ENCODE results near the gene DGCR6L.
"Not testable (repeated sequence)": the region's sequence is repeated elsewhere in the genome, so short reads cannot be mapped to it uniquely, and the experiment has no call there.

The DGCR6L gene

DNA sequence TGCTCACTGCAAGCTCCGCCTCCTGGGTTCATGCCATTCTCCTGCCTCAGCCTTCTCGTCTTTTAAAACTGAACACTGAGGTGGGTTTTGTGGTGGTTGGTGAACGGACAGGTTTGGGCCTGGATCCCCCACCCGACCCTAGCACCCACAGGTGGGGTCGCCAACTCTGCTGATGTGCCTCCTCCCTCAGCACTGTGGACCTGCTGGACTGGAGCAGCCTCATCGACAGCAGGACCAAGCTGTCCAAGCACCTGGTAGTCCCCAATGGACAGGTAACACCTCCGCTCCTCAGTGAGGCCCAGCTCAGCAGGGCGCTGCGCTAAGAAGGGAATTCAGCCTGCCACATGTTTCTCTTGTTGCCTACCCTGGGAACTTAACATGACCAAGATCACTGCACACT is 15.2 kb downstream of the DGCR6L start:
- in situ Hi-C loops (cut with MboI; ENCODE audit: low sequenced_read_pairs, unreplicated experiment): no loop called here
- no peak for DNase-seq (ENCODE audit: low spot score)
- TF ChIP-seq, protein P1, sequence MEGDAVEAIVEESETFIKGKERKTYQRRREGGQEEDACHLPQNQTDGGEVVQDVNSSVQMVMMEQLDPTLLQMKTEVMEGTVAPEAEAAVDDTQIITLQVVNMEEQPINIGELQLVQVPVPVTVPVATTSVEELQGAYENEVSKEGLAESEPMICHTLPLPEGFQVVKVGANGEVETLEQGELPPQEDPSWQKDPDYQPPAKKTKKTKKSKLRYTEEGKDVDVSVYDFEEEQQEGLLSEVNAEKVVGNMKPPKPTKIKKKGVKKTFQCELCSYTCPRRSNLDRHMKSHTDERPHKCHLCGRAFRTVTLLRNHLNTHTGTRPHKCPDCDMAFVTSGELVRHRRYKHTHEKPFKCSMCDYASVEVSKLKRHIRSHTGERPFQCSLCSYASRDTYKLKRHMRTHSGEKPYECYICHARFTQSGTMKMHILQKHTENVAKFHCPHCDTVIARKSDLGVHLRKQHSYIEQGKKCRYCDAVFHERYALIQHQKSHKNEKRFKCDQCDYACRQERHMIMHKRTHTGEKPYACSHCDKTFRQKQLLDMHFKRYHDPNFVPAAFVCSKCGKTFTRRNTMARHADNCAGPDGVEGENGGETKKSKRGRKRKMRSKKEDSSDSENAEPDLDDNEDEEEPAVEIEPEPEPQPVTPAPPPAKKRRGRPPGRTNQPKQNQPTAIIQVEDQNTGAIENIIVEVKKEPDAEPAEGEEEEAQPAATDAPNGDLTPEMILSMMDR (IDR thresholded peaks at IDR 0.05; ENCODE audit: borderline replicate concordance, control extremely low read depth, extremely low read depth, insufficient read depth, missing control alignments): no peak

- DNase-seq (ENCODE audit: low spot score); in situ Hi-C loops (cut with MboI; ENCODE audit: low sequenced_read_pairs, unreplicated experiment): not testable (repeated sequence)
Observed at GRCh38 chr22:20303229-20303534, 16.7 kb downstream of the DGCR6L start.

- in situ Hi-C loops (cut with MboI; ENCODE audit: low sequenced_read_pairs, unreplicated experiment): no loop called here
- DNase-seq (ENCODE audit: low spot score): no peak
- TF ChIP-seq, protein P1 (IDR thresholded peaks at IDR 0.05; ENCODE audit: borderline replicate concordance, control extremely low read depth, extremely low read depth, insufficient read depth, missing control alignments): no peak
Observed at GRCh38 chr22:20302438-20303228, 17.2 kb downstream of the DGCR6L start.

DNA sequence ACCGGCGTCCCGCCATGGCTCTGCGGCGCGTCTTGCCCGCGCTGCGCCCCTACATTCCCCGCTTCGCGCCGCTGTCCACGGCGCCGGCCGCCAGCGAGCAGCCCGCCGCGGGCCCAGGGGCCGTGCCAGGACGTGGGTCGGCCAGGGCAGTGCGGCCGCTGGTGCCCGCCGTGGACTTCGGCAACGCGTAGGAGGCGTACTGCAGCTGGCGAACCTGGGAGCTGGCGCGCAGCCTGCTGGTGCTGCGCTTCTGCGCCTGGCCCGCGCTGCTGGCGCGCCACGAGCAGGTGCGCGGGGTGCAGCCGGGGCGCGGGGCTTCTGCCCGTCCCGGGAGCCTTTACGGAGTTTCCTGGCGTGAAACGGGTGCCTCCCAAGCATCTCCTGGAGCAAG is 20.1 kb downstream of the DGCR6L start:
- TF ChIP-seq, protein P1 (IDR thresholded peaks at IDR 0.05; ENCODE audit: borderline replicate concordance, control extremely low read depth, extremely low read depth, insufficient read depth, missing control alignments): no peak
- in situ Hi-C loops (cut with MboI; ENCODE audit: low sequenced_read_pairs, unreplicated experiment): loop anchor here (10.0 kb wide), 1 partner anchor 145 kb away; the partner anchor contains the start of gene CCDC188
- no peak for DNase-seq (ENCODE audit: low spot score)

- TF ChIP-seq, protein P1 (IDR thresholded peaks at IDR 0.05; ENCODE audit: borderline replicate concordance, control extremely low read depth, extremely low read depth, insufficient read depth, missing control alignments): no peak
- DNase-seq (ENCODE audit: low spot score): peak; percentile 87
- in situ Hi-C loops (cut with MboI; ENCODE audit: low sequenced_read_pairs, unreplicated experiment): loop anchor here (10.0 kb wide), 1 partner anchor 144 kb away; the partner anchor contains the start of gene CCDC188
Observed at GRCh38 chr22:20298803-20299745, 20.8 kb downstream of the DGCR6L start.

DNA sequence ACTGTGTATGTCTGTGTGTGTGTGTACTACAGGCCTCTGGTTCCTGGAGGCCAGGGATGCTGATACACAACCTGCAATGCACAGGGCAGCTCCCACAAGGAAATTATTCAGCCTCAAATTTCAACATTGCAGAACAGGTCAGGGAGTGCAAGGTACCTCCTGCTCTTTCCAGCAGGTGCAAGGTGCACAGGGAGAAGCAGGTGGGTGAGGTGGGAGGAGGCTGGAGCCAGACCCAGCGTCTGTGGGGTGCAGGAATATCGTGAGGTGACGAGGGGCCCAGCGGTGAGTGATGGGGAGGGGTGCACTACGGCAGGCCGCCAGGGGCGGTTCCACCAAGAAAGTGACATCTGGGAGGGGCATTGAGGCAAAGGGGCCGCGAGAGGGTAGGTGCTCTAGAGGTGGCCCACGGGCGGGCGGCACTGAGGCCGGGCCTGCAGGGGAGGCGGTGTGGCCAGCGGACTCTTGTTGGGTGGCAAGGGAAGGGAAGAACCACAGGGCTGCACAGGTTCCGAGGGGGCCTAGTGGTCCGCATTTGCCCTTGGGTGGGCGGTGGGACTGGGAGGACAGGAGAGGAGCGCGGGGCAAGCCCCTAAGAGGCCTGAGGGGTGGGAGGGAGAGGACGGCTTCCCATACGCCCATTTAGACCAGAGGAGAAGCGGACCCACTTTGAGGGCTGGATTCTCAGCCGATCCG is 21.6 kb downstream of the DGCR6L start:
- in situ Hi-C loops (cut with MboI; ENCODE audit: low sequenced_read_pairs, unreplicated experiment): loop anchor here (10.0 kb wide), 1 partner anchor 143 kb away; the partner anchor contains the start of gene CCDC188
- no peak for DNase-seq (ENCODE audit: low spot score)
- TF ChIP-seq, protein P1 (IDR thresholded peaks at IDR 0.05; ENCODE audit: borderline replicate concordance, control extremely low read depth, extremely low read depth, insufficient read depth, missing control alignments): no peak

Data from GM13976 (cell line).